Occipital lobe (tissue), 2 donors: ENCODE data around the gene DPP7. TPM values are rescaled to one million over a fixed set of nuclear protein-coding genes. Genes with fewer than 3 reads are reported as not detected.

ENCODE experiments used
- DNase-seq: peaks from one replicate; lab custom pipeline; 2025; lab: John Stamatoyannopoulos, UW
- total RNA-seq: library from RNA; depleted of rRNA; stranded (reverse); fragments of >200 nt; gene quantifications from one replicate; pipeline ENCODE4 v1.2.3, GENCODE V29; 2014

Gene DPP7
- total RNA-seq, 1 donor from 2014 or later: 17.6 TPM

GRCh38 chr9:137088121-137088520 is 26.4 kb downstream of the DPP7 start:
- DNase-seq: no peak

DNA sequence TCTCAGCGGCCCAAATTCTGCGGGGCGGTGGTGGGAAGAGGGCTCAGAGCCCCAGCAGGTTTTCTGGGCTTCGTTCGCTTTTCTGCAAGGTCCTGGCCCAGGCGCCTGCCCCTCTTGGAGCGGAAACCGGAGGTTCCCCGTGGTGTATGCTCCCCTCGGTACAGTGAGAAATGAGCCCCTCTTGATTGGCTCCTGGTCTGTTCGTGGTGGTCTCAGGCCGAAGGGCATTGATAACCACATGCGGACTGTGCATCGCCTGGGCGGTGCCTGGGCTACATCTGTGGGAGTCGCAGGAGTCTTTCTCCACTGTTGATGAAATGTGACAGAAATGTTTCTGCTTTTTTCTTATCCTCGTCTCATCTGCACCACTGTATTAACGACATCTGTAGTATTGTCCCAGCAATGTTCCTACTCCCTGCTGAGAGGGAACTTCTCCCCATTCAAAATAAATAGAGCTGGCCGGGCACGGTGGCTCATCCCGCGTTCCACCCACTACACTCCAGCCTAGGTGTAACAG is 27.1 kb downstream of the DPP7 start:
- DNase-seq: no peak

DNA sequence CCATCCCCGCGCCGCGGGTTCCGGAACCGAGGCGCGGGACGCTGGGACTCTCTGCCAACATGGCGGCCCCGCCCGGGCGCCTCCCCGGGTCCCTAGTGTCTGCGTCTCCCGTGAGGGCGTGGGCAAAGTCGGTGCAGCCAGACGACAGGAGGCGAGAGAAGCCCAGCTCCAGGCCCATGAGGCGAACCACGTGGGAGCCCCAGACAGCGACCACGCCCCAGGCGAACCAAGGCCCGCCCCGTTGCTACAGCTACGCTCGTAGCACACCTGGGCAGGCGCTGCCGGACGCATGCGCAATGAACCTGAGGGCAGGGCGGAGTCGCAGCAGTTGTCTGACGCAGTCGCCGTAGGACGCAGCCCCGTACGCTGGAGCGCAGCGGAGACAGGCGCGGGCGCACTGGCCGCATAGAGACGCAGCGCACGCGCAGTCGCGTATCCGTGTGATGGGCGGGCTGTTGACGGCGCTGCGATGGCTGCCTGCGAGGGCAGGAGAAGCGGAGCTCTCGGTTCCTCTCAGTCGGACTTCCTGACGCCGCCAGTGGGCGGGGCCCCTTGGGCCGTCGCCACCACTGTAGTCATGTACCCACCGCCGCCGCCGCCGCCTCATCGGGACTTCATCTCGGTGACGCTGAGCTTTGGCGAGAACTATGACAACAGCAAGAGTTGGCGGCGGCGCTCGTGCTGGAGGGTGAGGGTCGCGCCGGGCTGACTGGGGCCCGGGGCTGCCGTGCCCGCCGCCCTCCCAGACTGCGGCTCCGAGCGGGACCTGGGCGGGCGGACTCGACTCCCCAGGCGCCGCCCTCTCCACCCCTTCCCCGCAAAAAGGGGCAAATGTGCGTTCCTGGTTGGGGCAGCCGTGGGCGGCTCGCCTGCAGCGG is 27.8 kb downstream of the DPP7 start, which contains the start of gene MAN1B1:
Gene MAN1B1 (plus strand): TSS at position 455 of the 878 bp plus-strand sequence. CDS start 15 bp downstream, at position 470.
- DNase-seq: peak; percentile 97

DNA sequence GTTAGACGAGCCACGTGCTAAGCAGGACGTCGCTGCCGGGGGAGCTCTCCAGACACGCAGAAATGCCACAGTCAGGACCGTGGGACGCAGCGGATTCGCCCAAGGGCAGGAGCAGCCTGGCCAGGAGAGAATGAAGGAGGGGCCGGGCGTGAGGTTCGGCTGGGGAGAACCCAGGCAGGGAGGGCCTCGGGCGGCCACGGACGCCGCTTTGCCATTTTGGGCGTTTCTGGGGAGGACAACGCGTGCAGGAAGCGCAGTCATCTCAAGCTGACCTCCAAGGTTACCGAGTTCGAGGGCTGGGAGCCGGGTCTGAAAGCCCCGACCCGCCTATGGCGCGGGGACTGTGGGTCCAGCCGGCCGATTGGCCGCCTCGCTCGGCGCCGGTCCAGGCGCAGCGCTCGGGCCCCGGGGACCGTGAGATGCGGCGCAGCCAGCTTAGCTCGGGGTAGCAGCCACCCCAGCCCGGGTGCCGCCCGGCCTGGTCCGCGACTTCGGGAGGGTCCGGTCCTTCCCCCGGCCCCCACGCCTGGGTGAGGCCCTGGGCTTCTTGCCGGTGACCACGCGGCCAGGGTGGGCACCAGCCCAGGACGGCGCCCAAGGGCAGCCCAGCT is 28.5 kb downstream of the DPP7 start:
- DNase-seq: no peak

GRCh38 chr9:137084526-137084925 is 30.0 kb downstream of the DPP7 start:
- no peak for DNase-seq

GRCh38 chr9:137083394-137084004 is 31.0 kb downstream of the DPP7 start:
- DNase-seq: peak; percentile 80

- DNase-seq: no peak
These were observed 31.6 kb downstream of the DPP7 start for GRCh38 chr9:137082925-137083290.

- DNase-seq: no peak
These were observed 32.2 kb downstream of the DPP7 start for GRCh38 chr9:137082222-137082924.

- DNase-seq: no peak
These were observed 34.0 kb downstream of the DPP7 start for GRCh38 chr9:137080260-137081122.

GRCh38 chr9:137079401-137079787 is 35.1 kb downstream of the DPP7 start:
- DNase-seq: no peak

- no peak for DNase-seq
These were observed 35.7 kb downstream of the DPP7 start for GRCh38 chr9:137078701-137079400.

DNA sequence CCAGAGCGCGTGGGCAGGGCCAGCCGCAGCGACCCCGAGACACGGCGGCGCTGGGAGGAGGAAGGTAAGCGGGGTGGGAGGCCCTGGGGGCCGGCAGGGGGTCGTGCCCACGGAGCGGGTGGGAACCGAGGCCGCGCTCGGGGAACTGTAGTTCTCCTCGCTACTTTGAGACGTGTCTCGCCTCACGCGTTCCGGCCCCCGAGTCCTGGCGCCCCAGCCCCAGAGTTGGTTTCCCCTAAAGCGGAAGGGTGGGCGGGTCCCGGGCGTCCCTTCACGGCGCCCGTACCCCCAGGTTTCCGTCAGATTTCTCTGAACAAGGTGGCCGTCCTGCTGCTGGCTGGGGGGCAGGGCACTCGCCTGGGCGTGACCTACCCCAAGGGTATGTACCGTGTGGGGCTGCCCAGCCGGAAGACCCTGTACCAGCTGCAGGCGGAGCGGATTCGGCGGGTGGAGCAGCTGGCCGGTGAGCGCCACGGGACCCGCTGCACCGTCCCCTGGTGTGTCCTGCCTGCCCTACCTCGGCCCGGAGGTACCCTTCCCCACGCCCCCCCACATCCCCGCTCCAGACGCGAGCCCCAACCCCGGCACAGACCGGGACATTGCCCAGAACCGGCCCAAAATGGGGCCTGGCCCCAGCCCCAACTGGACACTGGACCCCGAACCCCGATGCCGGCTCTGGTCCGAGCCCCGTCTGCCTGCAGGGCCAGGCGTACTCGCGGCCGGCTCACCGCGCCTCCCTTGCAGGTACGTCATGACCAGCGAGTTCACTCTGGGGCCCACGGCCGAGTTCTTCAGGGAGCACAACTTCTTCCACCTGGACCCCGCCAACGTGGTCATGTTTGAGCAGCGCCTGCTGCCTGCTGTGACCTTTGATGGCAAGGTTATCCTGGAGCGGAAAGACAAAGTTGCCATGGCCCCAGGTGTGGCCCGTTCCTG is 36.5 kb downstream of the DPP7 start:
- no peak for DNase-seq

DNA sequence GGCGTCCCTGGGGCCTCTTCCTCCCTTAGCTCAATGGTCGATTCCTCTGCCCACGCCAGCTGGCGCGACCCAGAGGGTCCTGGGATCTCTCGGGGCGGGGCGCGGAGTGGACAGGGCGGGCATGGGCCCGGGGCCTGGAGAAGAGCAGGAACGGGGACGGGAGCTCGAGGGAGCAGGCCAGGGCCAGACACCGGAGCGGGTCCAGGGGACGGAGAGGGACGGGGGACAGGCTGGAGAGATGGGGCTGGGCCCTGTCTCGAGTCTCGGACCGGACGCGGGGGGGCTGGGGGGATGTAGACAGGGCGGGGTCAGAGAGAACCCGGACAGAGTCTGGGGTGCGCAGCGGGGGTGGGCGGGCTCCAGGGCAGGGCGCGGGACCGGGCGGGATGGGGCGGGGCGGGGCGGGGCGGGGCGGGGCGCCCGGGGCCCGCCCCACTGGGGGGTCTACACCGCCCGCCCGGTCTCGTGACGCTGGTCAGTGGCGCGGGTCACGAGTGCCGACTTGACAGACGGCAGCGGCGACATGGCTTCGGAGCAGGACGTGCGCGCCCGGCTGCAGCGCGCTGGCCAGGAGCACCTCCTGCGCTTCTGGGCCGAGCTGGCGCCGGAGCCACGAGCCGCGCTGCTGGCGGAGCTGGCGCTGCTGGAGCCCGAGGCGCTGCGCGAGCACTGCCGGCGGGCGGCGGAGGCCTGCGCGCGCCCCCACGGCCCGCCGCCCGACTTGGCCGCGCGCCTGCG is 37.4 kb downstream of the DPP7 start, which contains the start of gene UAP1L1:
Gene UAP1L1 (plus strand): TSS at position 508 of the 738 bp plus-strand sequence. CDS start 16 bp downstream, at position 524.
- peak; percentile 77 for DNase-seq

- DNase-seq: no peak
These were observed 37.9 kb downstream of the DPP7 start for GRCh38 chr9:137076636-137077009.

DNA sequence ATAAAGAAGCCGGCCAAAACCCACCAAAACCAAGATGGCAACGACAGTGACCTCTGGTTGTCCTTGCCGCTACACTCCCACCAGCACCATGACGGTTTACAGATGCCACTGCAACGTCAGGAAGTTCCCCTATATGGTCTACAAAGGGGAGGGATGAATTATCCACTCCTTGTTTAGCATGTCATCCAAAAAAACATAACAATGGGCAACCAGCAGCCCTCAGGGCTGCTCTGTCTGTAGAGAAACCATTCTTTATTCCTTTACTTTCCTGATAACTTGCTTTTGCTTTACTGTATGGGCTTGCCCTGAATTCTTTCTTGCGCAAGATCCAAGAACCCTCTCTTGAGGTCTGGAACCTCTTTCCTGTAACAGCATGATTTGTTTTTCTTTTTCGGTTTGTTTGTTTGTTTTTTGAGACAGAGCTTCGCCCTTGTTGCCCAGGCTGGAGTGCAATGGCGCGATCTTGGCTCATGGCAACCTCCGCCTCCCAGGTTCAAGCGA is 39.2 kb downstream of the DPP7 start:
- no peak for DNase-seq

DNA sequence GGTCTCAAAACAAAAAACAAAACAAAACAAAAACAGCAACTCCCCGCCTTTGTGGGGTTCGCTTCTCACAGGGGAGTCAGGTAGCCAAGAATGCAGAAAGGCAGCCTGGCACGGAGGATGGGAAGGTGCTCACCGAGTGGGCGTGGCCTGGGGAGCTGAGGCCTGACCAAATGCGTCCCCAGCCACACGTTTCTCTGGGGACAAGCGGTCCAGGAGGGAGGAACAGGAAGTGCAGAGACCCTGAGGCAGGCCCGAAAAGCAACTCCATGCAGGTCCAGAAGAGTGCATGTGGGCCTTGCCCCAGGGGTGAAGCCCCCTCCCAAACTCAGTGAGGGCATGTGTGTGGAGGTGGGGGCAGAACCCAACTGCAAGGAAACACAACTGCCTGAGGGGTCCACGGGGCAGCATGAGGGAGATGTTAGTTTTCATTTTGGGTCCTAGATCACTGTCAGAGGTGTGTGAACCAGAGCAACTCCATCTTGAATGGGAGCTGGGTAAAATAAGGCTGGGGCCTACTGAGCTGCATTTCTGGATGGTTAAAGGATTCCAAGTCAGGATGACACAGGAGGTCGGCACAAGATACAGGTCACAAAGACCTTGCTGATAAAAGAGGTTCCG is 39.8 kb downstream of the DPP7 start:
- DNase-seq: no peak

GRCh38 chr9:137073992-137074399 is 40.5 kb downstream of the DPP7 start:
- no peak for DNase-seq
